ENCODE results near the gene RHPN2. TPM values are rescaled to one million over a fixed set of nuclear protein-coding genes. Genes with fewer than 3 reads are reported as not detected.

RHPN2 gene
- total and polyA plus RNA-seq, 2 of the 13 experiments (the other 11 are each of a cell fraction or from before 2014, with no cell fraction given): 20.3 to 48.0 TPM

- no peak for TF ChIP-seq XRCC5 (optimal IDR thresholded peaks at IDR 0.05; ENCODE audit: low read length)
- no peak for TF ChIP-seq ZNF207 (IDR thresholded peaks at IDR 0.05; ENCODE audit: borderline replicate concordance)
- TF ChIP-seq SMAD3 (CRISPR knock-in tag; IDR thresholded peaks at IDR 0.05): 0 out of 2 replicates have a peak, but pooled peaks have one; percentile 44
- no peak; the same call in 1 of the 2 replicates for TF ChIP-seq CSRNP1 (CRISPR knock-in tag; IDR thresholded peaks at IDR 0.05)
- TF ChIP-seq ZBTB14 (CRISPR knock-in tag; IDR thresholded peaks at IDR 0.05): no peak
- no peak for TF ChIP-seq ZNF556 (CRISPR knock-in tag; IDR thresholded peaks at IDR 0.05; ENCODE audit: borderline replicate concordance)
- peak; percentile 80; the same call in 1 of the 2 replicates for TF ChIP-seq NCOR1 (IDR thresholded peaks at IDR 0.05; ENCODE audit: borderline replicate concordance, low read length)
- no peak for TF ChIP-seq SNAPC4 (CRISPR knock-in tag; IDR thresholded peaks at IDR 0.05)
- TF ChIP-seq PHF21A (CRISPR knock-in tag; IDR thresholded peaks at IDR 0.05): peak; percentile 52
- no peak for TF ChIP-seq SSRP1 (CRISPR knock-in tag; IDR thresholded peaks at IDR 0.05)
- no peak for TF ChIP-seq NFE2L2 (IDR thresholded peaks at IDR 0.05; ENCODE audit: low read length)
- no peak for TF ChIP-seq FOXO4 (CRISPR knock-in tag; conservative IDR thresholded peaks at IDR 0.05)
- 0 out of 2 replicates have a peak, but pooled peaks have one; percentile 3 for TF ChIP-seq SMC3 (IDR thresholded peaks at IDR 0.05; ENCODE audit: low read length)
- no peak for TF ChIP-seq SETDB1 (CRISPR knock-in tag; IDR thresholded peaks at IDR 0.05; ENCODE audit: borderline replicate concordance)
- no peak for TF ChIP-seq HNRNPUL1 (IDR thresholded peaks at IDR 0.05; ENCODE audit: low read depth, low read length)
- no peak for TF ChIP-seq ZNF691 (CRISPR knock-in tag; IDR thresholded peaks at IDR 0.05; ENCODE audit: borderline replicate concordance, low read depth)
- no peak for TF ChIP-seq HINFP (CRISPR knock-in tag; IDR thresholded peaks at IDR 0.05; ENCODE audit: low read depth)
Measured at GRCh38 chr19:33100894-33101644, 36.4 kb upstream of the RHPN2 start (continued).

Measured in HepG2 (cell line).